K562 (cell line): ENCODE data around the gene SLTM.

ENCODE experiments used
- CTCF ChIP-seq, 3 experiments: IDR thresholded peaks in 2 of 3; conservative IDR thresholded peaks in 1 of 3; 2 replicates each; pipeline ENCODE4 v1.5.1; 2011 to 2012; ENCODE audit warnings: low read length in 3 of 3, mild to moderate bottlenecking in 3 of 3, control low read depth in 2 of 3, improper control_type of control experiment in 1 of 3, inconsistent platforms in 1 of 3, low read depth in 1 of 3, mixed read lengths in 1 of 3, moderate library complexity in 1 of 3; ENCODE audit not compliant: insufficient read depth in 2 of 3
- LARP7 ChIP-seq: fragments of 450-650 bp; IDR thresholded peaks from 2 replicates; pipeline ENCODE4 v1.6.1; 2016
- NCOA6 ChIP-seq: fragments of 450-650 bp; IDR thresholded peaks from 2 replicates; pipeline ENCODE4 v1.6.1; 2017; ENCODE audit warnings: mild to moderate bottlenecking
- USF2 ChIP-seq: sonication (generic); formaldehyde crosslinking; IDR thresholded peaks from 2 replicates; pipeline ENCODE4 v1.5.0; 2020; ENCODE audit warnings: missing genetic modification reagents
- ZNF766 ChIP-seq: fragments of 200-800 bp; sonication (Bioruptor generic); conservative IDR thresholded peaks from 2 replicates; pipeline ENCODE4 v1.6.1; 2016; ENCODE audit warnings: missing genetic modification characterization, missing compliant biosample characterization
- TF ChIP-seq, protein P1 (sequence below): IDR thresholded peaks from 2 replicates; pipeline ENCODE4 v1.6.1; 2016; ENCODE audit warnings: missing genetic modification characterization, missing compliant biosample characterization
- TF ChIP-seq, protein P2 (sequence below): sonication (generic); formaldehyde crosslinking; IDR thresholded peaks from 2 replicates; pipeline ENCODE4 v1.8.1; 2022; ENCODE audit warnings: missing genetic modification reagents

DNA sequence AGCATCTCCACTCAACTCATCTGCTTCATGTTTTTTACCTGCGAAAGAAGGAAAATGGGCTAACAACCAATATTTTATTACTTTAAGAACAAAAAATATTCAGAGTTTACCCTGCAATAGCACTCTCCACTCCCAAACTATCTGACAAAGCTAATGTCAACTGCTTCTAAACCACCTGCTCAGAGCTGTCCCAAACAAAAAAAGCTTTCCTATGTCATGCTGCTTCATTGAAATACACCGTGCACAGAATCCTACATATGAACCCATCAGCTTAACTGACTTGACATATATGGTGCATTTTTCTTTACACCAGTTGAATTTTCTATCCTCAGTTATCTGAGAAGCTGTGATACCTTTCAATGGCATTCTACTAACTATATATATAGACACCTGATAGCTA, 16.5 kb downstream of the SLTM start:
- TF ChIP-seq, protein P1, sequence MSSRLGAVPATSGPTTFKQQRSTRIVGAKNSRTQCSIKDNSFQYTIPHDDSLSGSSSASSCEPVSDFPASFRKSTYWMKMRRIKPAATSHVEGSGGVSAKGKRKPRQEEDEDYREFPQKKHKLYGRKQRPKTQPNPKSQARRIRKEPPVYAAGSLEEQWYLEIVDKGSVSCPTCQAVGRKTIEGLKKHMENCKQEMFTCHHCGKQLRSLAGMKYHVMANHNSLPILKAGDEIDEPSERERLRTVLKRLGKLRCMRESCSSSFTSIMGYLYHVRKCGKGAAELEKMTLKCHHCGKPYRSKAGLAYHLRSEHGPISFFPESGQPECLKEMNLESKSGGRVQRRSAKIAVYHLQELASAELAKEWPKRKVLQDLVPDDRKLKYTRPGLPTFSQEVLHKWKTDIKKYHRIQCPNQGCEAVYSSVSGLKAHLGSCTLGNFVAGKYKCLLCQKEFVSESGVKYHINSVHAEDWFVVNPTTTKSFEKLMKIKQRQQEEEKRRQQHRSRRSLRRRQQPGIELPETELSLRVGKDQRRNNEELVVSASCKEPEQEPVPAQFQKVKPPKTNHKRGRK = no peak
- TF ChIP-seq CTCF (IDR thresholded peaks at IDR 0.05 in 2 of 3, conservative IDR thresholded peaks at IDR 0.05 in 1 of 3; ENCODE audit: insufficient read depth in 2 of 3, low read depth in 1 of 3, low read length in 3 of 3) = no peak
- TF ChIP-seq, protein P2, sequence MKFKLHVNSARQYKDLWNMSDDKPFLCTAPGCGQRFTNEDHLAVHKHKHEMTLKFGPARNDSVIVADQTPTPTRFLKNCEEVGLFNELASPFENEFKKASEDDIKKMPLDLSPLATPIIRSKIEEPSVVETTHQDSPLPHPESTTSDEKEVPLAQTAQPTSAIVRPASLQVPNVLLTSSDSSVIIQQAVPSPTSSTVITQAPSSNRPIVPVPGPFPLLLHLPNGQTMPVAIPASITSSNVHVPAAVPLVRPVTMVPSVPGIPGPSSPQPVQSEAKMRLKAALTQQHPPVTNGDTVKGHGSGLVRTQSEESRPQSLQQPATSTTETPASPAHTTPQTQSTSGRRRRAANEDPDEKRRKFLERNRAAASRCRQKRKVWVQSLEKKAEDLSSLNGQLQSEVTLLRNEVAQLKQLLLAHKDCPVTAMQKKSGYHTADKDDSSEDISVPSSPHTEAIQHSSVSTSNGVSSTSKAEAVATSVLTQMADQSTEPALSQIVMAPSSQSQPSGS = no peak
- no peak for TF ChIP-seq NCOA6
- no peak for TF ChIP-seq LARP7
- no peak for TF ChIP-seq USF2
- TF ChIP-seq ZNF766 (CRISPR knock-in tag) = no peak
